GM18499 (cell line): ENCODE data around the gene ABCA10.

Experiments used
- ATAC-seq: cut with Tn5 transposase; IDR thresholded peaks from one replicate; pipeline ENCODE4 v1.9.1; 2021; ENCODE audit warnings: moderate number of reproducible peaks; ENCODE audit not compliant: insufficient read depth, unreplicated experiment

ABCA10 gene

DNA sequence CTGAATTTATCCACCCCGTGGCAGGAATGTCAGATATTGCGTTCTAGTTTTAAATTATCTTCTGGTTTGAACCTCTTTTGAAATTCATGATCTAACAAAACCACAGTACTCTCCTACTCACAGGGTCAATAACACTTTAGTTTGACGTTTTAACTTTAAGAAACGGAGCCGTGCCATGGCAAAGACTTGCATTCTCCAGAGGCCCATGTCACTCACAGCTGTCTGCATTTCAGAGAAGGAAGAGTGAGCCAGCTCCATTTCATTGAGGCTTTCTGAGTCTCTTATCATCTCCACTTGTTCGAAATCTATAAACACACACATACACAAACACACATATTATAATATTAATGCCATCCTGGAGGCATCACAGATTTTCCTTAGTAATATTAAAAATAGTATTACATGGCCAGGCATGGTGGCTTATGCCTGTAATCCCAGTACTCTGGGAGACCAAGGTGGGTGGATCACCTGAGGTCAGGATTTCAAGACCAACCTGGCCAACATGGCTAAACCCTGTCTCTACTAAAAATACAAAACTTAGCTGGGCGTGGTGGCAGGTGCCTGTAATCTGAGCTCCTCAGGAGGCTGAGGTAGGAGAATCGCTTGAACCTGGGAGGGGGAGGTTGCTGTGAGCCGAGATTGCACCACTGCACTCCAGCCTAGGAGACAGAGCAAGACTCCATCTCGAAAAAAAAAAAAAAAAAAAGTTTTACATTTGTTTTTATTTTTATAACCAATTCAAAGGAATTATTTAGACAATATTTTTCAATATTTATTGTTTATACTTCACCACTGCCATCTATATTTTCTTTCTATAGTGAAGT, 122.5 kb downstream of the ABCA10 start:
- ATAC-seq, result no peak

DNA sequence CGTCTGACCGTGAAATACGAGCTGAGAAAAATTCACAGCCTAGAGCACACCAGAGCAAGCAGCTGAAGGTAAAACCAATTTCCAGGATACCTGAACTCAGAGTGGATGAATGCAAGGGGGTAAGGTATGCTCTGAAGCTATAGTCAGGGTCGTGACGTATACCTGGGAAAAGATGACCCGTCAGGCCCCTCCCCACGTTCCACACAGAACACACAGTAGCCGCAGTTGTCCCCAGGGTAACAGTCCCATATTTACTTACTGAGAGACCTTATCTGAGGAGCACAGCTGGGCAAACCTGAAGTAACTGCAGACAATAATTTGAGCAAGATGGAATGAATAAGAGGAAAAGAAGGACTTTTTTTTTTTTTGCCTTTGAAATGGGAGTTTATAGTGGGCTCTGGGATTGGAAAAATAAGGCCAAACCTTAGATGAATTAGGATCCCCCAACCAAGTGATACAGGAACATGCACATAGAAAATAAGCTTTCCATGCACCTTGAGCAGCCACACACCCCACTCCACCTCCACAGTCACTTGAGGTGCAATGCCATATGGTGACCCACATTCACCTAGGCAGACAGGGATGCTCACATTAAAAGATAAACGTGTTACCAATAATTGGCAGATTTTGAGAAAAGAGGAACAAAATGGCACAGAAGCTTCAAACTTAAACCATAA, 124.9 kb downstream of the ABCA10 start:
- no peak for ATAC-seq

DNA sequence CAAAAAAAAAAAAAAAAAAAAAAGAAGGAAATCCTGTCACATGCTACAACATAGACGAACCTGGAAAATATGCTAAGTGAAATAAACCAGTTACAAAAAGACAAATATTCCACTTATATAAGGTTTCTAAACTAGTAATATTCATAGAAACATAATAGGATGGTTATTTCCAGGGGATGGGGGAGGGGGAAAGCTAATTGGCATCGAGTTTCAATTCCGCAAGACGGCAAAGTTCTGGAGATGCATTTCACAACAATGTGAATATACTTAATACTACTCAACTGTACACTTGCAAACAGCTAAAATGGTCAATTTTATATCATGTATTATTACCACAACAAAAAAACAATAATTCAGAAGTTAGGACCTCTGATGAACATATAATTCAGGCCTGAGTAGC, 130.0 kb downstream of the ABCA10 start:
- no peak for ATAC-seq
